ENCODE results near the gene BRMS1L.

DNA sequence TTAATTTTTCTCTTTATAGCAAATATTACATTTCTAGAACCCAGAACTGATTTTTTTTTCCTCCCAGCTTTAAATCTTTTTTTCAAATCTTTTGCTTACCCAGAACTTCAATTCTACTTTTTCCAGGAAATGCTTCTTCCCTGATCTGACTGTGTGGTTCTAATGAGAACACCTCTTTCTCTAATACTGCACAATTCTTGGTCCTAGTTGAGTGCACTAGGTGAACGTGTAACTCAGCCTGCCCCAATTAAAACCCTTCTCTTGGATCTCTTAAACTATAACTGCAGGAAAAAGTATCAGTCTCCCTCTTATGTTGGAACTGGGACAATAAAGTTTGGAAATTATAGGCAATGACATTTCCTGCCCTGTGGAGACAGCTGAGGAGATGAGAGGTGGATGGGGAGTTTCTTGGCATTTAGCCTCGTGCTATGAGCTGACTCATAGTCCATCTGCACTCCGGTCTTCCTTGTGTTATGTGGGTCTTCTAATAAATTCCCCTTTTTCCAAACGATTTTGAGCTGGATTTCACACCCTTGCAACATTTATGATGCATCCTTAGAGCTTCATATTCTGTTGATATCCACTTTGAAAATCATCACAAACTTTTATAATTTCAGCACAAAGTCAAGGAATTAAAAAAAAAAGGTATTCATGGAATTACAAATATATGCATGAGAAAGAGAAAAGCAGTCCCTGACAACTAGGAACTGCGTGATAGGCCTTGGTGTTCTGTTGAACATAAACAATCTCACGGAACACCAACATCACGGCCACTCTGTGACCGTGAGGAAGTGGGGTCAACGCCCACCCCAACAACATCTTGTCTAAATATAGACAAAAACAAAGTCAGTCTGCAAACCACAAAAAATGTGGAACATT lies 52.4 kb downstream of the BRMS1L start:
- TF ChIP-seq JUNB (CRISPR knock-in tag; IDR thresholded peaks at IDR 0.05; ENCODE audit: borderline replicate concordance) (no peak), KDM6A (CRISPR knock-in tag; IDR thresholded peaks at IDR 0.05; ENCODE audit: low read depth) (no peak), JUND (CRISPR knock-in tag; IDR thresholded peaks at IDR 0.05) (no peak), KDM1A (CRISPR knock-in tag; IDR thresholded peaks at IDR 0.05) (no peak), ZSCAN12 (CRISPR knock-in tag; IDR thresholded peaks at IDR 0.05) (no peak), POLR2A (IDR thresholded peaks at IDR 0.05; ENCODE audit: insufficient read depth in 1 of 2, low read depth in 2 of 2, low read length in 2 of 2) (no peak), CHD2 (IDR thresholded peaks at IDR 0.05; ENCODE audit: low read depth, low read length) (no peak), GABPB1 (CRISPR knock-in tag; IDR thresholded peaks at IDR 0.05) (no peak)
- TF ChIP-seq, protein P1, sequence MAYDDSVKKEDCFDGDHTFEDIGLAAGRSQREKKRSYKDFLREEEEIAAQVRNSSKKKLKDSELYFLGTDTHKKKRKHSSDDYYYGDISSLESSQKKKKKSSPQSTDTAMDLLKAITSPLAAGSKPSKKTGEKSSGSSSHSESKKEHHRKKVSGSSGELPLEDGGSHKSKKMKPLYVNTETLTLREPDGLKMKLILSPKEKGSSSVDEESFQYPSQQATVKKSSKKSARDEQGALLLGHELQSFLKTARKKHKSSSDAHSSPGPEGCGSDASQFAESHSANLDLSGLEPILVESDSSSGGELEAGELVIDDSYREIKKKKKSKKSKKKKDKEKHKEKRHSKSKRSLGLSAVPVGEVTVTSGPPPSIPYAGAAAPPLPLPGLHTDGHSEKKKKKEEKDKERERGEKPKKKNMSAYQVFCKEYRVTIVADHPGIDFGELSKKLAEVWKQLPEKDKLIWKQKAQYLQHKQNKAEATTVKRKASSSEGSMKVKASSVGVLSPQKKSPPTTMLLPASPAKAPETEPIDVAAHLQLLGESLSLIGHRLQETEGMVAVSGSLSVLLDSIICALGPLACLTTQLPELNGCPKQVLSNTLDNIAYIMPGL (CRISPR knock-in tag; IDR thresholded peaks at IDR 0.05; ENCODE audit: borderline replicate concordance in 1 of 2, low read depth in 1 of 2): no peak
- TF ChIP-seq, protein P2, sequence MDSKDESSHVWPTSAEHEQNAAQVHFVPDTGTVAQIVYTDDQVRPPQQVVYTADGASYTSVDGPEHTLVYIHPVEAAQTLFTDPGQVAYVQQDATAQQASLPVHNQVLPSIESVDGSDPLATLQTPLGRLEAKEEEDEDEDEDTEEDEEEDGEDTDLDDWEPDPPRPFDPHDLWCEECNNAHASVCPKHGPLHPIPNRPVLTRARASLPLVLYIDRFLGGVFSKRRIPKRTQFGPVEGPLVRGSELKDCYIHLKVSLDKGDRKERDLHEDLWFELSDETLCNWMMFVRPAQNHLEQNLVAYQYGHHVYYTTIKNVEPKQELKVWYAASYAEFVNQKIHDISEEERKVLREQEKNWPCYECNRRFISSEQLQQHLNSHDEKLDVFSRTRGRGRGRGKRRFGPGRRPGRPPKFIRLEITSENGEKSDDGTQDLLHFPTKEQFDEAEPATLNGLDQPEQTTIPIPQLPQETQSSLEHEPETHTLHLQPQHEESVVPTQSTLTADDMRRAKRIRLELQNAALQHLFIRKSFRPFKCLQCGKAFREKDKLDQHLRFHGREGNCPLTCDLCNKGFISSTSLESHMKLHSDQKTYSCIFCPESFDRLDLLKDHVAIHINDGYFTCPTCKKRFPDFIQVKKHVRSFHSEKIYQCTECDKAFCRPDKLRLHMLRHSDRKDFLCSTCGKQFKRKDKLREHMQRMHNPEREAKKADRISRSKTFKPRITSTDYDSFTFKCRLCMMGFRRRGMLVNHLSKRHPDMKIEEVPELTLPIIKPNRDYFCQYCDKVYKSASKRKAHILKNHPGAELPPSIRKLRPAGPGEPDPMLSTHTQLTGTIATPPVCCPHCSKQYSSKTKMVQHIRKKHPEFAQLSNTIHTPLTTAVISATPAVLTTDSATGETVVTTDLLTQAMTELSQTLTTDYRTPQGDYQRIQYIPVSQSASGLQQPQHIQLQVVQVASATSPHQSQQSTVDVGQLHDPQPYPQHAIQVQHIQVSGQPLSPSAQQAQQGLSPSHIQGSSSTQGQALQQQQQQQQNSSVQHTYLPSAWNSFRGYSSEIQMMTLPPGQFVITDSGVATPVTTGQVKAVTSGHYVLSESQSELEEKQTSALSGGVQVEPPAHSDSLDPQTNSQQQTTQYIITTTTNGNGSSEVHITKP (CRISPR knock-in tag; IDR thresholded peaks at IDR 0.05; ENCODE audit: low read depth): no peak
- TF ChIP-seq, protein P3, sequence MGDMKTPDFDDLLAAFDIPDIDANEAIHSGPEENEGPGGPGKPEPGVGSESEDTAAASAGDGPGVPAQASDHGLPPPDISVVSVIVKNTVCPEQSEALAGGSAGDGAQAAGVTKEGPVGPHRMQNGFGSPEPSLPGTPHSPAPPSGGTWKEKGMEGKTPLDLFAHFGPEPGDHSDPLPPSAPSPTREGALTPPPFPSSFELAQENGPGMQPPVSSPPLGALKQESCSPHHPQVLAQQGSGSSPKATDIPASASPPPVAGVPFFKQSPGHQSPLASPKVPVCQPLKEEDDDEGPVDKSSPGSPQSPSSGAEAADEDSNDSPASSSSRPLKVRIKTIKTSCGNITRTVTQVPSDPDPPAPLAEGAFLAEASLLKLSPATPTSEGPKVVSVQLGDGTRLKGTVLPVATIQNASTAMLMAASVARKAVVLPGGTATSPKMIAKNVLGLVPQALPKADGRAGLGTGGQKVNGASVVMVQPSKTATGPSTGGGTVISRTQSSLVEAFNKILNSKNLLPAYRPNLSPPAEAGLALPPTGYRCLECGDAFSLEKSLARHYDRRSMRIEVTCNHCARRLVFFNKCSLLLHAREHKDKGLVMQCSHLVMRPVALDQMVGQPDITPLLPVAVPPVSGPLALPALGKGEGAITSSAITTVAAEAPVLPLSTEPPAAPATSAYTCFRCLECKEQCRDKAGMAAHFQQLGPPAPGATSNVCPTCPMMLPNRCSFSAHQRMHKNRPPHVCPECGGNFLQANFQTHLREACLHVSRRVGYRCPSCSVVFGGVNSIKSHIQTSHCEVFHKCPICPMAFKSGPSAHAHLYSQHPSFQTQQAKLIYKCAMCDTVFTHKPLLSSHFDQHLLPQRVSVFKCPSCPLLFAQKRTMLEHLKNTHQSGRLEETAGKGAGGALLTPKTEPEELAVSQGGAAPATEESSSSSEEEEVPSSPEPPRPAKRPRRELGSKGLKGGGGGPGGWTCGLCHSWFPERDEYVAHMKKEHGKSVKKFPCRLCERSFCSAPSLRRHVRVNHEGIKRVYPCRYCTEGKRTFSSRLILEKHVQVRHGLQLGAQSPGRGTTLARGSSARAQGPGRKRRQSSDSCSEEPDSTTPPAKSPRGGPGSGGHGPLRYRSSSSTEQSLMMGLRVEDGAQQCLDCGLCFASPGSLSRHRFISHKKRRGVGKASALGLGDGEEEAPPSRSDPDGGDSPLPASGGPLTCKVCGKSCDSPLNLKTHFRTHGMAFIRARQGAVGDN (CRISPR knock-in tag; IDR thresholded peaks at IDR 0.05): no peak
- TF ChIP-seq, protein P4, sequence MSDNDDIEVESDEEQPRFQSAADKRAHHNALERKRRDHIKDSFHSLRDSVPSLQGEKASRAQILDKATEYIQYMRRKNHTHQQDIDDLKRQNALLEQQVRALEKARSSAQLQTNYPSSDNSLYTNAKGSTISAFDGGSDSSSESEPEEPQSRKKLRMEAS (IDR thresholded peaks at IDR 0.05): no peak

Measured in HepG2 (cell line).